GM12891 (cell line): Measurements from ENCODE around the gene WIPF2.

ENCODE experiments used
- DNase-seq: peaks from one replicate; pipeline ENCODE4 v3.0.0; 2011; ENCODE audit warnings: low spot score; ENCODE audit not compliant: insufficient read length
- FAIRE-seq: peaks from 2 replicates; lab custom pipeline; 2011; peaks lifted over from hg19 to GRCh38; lab: Jason Lieb, UNC
- PAX5 ChIP-seq: IDR thresholded peaks from 2 replicates; pipeline ENCODE4 v1.6.1; 2011; ENCODE audit warnings: low read length, moderate library complexity, mild to moderate bottlenecking; ENCODE audit not compliant: insufficient read depth, severe bottlenecking
- POLR2A ChIP-seq: IDR thresholded peaks from 2 replicates; pipeline ENCODE4 v1.6.1; 2011; ENCODE audit warnings: low read depth, low read length, control low read depth
- POLR2AphosphoS5 ChIP-seq: IDR thresholded peaks from 2 replicates; pipeline ENCODE4 v1.6.1; 2011; ENCODE audit warnings: low read depth, low read length, control low read depth
- POU2F2 ChIP-seq: IDR thresholded peaks from 2 replicates; pipeline ENCODE4 v1.6.1; 2011; ENCODE audit warnings: low read depth, mild to moderate bottlenecking, control low read depth, low read length, moderate library complexity
- SPI1 ChIP-seq: IDR thresholded peaks from 2 replicates; pipeline ENCODE4 v1.6.1; 2011; ENCODE audit warnings: low read depth, low read length, control low read depth
- TAF1 ChIP-seq: IDR thresholded peaks from 2 replicates; pipeline ENCODE4 v1.6.1; 2011; ENCODE audit warnings: low read depth, low read length, control low read depth

WIPF2 gene

GRCh38 chr17:40244255-40244654 lies 25.2 kb downstream of the WIPF2 start:
- FAIRE-seq (no peak), DNase-seq (no peak)
- TF ChIP-seq PAX5 = no peak
- no peak for TF ChIP-seq POLR2A
- no peak for TF ChIP-seq TAF1
- no peak for TF ChIP-seq SPI1
- TF ChIP-seq POLR2AphosphoS5 = no peak
- TF ChIP-seq POU2F2 = no peak

GRCh38 chr17:40247926-40248495 lies 28.9 kb downstream of the WIPF2 start:
- TF ChIP-seq SPI1 (no peak), POLR2A (no peak), PAX5 (no peak), POLR2AphosphoS5 (no peak), POU2F2 (no peak), TAF1 (no peak)
- no peak for DNase-seq
- no peak for FAIRE-seq

GRCh38 chr17:40248507-40248906 lies 29.4 kb downstream of the WIPF2 start:
- FAIRE-seq = no peak
- DNase-seq = no peak
- TF ChIP-seq TAF1 (no peak), POLR2AphosphoS5 (no peak), POU2F2 (no peak), PAX5 (no peak), SPI1 (no peak), POLR2A (no peak)

- FAIRE-seq (no peak), DNase-seq (no peak)
- no peak for TF ChIP-seq SPI1
- TF ChIP-seq PAX5 = no peak
- no peak for TF ChIP-seq TAF1
- TF ChIP-seq POLR2A = no peak
- TF ChIP-seq POLR2AphosphoS5 = no peak
- no peak for TF ChIP-seq POU2F2
Observed at GRCh38 chr17:40251576-40251975, 32.5 kb downstream of the WIPF2 start.

- TF ChIP-seq PAX5 (no peak), POLR2A (no peak), SPI1 (no peak), POLR2AphosphoS5 (no peak), TAF1 (no peak), POU2F2 (no peak)
- DNase-seq (no peak), FAIRE-seq (no peak)
Observed at GRCh38 chr17:40253565-40253964, 34.5 kb downstream of the WIPF2 start.

GRCh38 chr17:40259505-40259904 lies 40.4 kb downstream of the WIPF2 start:
- DNase-seq (no peak), FAIRE-seq (no peak)
- TF ChIP-seq POU2F2 = no peak
- TF ChIP-seq TAF1 = no peak
- TF ChIP-seq POLR2A = no peak
- no peak for TF ChIP-seq SPI1
- no peak for TF ChIP-seq PAX5

GRCh38 chr17:40260528-40260927 lies 41.4 kb downstream of the WIPF2 start:
- no peak for FAIRE-seq
- no peak for TF ChIP-seq POLR2AphosphoS5
- no peak for TF ChIP-seq PAX5
- TF ChIP-seq TAF1 = no peak
- no peak for TF ChIP-seq SPI1
- TF ChIP-seq POLR2A = no peak
- TF ChIP-seq POU2F2 = no peak
- DNase-seq = no peak

- DNase-seq (no peak), FAIRE-seq (no peak)
- TF ChIP-seq POU2F2 (no peak), POLR2A (no peak), SPI1 (no peak), POLR2AphosphoS5 (no peak), TAF1 (no peak), PAX5 (no peak)
Observed at GRCh38 chr17:40264458-40265185, 45.5 kb downstream of the WIPF2 start.

GRCh38 chr17:40265337-40265736 lies 46.2 kb downstream of the WIPF2 start:
- DNase-seq (no peak), FAIRE-seq (no peak)
- no peak for TF ChIP-seq SPI1
- no peak for TF ChIP-seq PAX5
- TF ChIP-seq POLR2AphosphoS5 = no peak
- no peak for TF ChIP-seq TAF1
- no peak for TF ChIP-seq POU2F2
- TF ChIP-seq POLR2A = no peak

GRCh38 chr17:40266882-40267281 lies 47.8 kb downstream of the WIPF2 start:
- no peak for FAIRE-seq
- TF ChIP-seq SPI1 = no peak
- TF ChIP-seq PAX5 = no peak
- TF ChIP-seq POLR2A = no peak
- TF ChIP-seq POU2F2 = no peak
- TF ChIP-seq POLR2AphosphoS5 = no peak
- TF ChIP-seq TAF1 = no peak
- no peak for DNase-seq
